Measurements from ENCODE around the gene AACS.

AACS gene

DNA sequence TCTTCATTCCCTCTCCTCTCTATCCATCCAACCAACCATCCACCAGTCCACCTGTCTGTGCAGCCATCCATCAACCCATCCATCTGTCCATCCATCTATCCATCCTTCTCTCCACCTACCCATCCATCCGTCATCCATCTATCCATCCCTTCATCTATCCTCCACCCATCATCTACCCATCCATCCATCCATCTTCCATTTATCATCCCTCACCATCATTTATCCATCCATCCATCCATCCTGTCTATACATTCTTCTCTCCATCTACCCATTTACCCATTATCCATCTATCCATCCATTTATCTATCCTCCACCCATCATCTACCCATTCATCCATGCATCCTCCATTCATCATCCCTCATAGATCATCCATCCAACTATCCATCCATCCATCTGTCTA, 24.4 kb downstream of the AACS start:
- TF ChIP-seq, protein P1, sequence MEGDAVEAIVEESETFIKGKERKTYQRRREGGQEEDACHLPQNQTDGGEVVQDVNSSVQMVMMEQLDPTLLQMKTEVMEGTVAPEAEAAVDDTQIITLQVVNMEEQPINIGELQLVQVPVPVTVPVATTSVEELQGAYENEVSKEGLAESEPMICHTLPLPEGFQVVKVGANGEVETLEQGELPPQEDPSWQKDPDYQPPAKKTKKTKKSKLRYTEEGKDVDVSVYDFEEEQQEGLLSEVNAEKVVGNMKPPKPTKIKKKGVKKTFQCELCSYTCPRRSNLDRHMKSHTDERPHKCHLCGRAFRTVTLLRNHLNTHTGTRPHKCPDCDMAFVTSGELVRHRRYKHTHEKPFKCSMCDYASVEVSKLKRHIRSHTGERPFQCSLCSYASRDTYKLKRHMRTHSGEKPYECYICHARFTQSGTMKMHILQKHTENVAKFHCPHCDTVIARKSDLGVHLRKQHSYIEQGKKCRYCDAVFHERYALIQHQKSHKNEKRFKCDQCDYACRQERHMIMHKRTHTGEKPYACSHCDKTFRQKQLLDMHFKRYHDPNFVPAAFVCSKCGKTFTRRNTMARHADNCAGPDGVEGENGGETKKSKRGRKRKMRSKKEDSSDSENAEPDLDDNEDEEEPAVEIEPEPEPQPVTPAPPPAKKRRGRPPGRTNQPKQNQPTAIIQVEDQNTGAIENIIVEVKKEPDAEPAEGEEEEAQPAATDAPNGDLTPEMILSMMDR (IDR thresholded peaks at IDR 0.05; ENCODE audit: unreplicated experiment in 3 of 3): no peak

DNA sequence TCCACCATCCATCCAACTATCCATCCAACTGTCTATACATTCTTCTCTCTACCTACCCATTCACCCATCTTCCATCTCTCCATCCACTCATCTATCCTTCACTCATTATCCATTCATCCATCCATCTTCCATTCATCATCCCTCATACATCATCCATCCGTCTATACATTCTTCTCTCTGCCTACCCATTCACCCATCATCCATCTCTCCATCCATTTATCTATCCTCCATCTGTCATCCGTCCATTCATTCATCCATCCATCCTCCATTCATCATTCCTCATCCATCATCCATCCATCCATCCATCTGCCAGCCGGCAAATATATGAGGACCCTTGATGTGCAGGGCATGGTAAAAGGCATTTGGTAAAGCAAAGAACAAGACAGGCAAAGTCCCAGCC, 25.2 kb downstream of the AACS start:
- Mint-ChIP-seq H3K4me1 (peaks cover 5% of the 10 kb centered on the region), H3K4me3 (no peak overlapping the region), H3K9me3 (no peaks in the 10 kb centered on the region), H3K36me3 (ENCODE audit: low read depth) (peaks cover 18% of the 10 kb centered on the region), H3K27ac (no peak overlapping the region), H3K27me3 (ENCODE audit: low read depth) (peaks cover 4% of the 10 kb centered on the region)
- TF ChIP-seq, protein P1 (IDR thresholded peaks at IDR 0.05; ENCODE audit: unreplicated experiment in 3 of 3): no peak

More for the DNA sequence above, 24.4 kb downstream of the AACS start:
- Mint-ChIP-seq H3K27ac (no peak overlapping the region), H3K27me3 (ENCODE audit: low read depth) (peaks cover 3% of the 10 kb centered on the region), H3K4me3 (no peak overlapping the region), H3K9me3 (no peaks in the 10 kb centered on the region), H3K4me1 (peaks cover 5% of the 10 kb centered on the region), H3K36me3 (ENCODE audit: low read depth) (peaks cover 22% of the 10 kb centered on the region)

DNA sequence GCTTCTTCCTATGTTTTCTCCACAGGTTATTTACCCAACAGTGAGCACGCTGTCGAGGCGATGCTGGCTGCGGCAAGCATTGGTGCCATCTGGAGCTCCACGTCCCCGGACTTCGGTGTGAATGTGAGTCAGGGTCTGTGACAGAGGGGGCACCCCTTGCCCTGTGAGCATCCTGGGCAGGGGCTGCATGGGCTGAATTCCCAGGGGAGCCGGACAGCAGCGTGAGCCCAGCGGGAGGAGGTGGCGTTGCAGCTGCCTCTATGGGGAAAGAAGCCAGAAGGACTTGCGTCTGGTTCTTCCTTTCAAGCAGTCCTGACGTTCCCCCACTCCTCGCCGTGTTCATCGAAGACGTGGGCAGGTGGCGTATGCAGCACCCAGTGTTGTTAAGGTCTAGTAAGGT, 26.2 kb downstream of the AACS start:
- no peaks in the 10 kb centered on the region for H3K9me3 Mint-ChIP-seq
- peaks cover 5% of the 10 kb centered on the region for H3K27me3 Mint-ChIP-seq (ENCODE audit: low read depth)
- no peak overlapping the region for H3K4me3 Mint-ChIP-seq
- no peak overlapping the region for H3K27ac Mint-ChIP-seq
- peaks cover 13% of the 10 kb centered on the region for H3K36me3 Mint-ChIP-seq (ENCODE audit: low read depth)
- peaks cover 5% of the 10 kb centered on the region for H3K4me1 Mint-ChIP-seq
- TF ChIP-seq, protein P1 (IDR thresholded peaks at IDR 0.05; ENCODE audit: unreplicated experiment in 3 of 3): no peak

DNA sequence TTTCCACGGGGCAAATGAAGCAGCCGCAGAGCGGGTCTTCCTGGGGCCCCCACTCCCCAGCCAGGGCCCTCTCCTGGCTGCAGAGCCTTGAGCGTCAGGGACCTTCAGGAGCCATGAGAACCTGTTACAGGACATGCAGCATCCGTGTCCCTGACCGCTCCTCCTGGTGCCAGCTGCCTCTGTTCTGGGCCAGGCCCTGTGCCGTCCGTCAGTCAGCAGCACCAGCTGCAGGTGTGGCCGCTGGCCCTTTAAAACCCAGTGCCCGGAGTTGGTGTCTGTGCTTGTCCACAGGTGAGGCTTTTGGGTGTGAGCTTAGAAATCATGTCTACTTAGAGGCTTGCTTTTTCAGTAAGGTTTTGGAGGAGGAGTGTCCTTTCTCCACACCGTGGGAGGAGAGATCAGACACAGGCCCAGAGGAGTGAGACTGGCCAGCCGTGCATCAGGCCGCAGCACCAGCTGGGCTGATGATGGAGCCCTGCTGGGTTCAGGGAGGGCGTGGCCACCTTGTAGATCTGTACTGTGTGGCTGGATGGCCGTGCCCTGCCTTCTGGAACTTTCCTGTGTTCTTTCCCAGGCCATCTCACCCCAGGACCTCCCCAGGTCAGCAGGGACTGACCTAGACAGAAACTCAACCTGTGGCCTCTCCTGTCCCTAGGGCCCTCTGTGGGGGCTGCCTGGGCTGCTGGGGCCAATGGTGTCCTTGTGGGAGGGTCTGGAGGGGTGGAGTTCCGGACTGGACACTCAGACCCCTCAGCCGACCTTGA, 27.1 kb downstream of the AACS start:
- Mint-ChIP-seq H3K4me3 (no peak overlapping the region), H3K27ac (peak overlapping the region in 1 of 3 experiments; percentile 57), H3K36me3 (ENCODE audit: low read depth) (peaks cover 9% of the 10 kb centered on the region), H3K27me3 (ENCODE audit: low read depth) (peaks cover 5% of the 10 kb centered on the region), H3K9me3 (no peaks in the 10 kb centered on the region), H3K4me1 (peaks cover 5% of the 10 kb centered on the region)
- TF ChIP-seq, protein P1 (IDR thresholded peaks at IDR 0.05; ENCODE audit: unreplicated experiment in 3 of 3): no peak

DNA sequence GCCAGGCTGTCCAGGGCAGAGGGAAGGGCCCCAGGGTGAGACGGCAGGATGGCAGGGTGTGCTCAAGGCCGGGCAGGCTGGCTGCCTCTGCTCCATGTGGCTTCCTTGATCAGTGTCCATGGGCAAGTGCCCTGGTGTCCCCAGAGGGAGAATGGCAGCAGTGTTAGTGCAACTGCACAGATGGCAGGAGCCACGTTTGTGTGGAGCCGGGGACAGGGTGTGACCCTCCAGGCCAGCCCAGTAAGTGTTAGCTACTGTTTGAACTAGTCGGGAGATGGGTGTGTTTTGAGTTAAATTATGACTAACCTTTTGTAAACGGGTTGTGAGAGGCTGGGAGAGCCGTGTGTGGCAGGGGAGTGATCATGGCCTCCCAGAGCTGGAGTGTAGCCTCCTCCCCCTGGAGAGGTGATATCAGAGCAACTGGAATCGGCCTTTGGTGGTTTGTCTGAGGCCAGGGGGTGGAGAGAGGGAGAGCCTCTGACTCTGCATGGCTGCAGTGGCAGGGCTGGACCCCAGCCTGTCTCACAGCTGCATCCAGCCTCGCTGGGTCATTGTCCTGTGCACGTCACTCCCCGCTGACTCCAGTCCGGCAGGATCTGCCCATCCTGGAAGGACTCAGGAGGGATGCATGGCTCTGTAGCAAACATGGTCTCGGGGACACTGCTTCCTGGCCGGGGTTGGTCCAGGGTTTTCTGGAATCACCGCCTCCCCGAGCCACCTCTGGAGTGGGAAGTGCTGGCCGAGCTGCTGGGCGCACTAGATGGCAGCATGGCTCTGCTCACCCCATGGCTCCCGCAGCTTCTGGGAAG, 27.8 kb downstream of the AACS start:
- Mint-ChIP-seq H3K27ac (peak overlapping the region in 1 of 3 experiments; percentile 57), H3K4me1 (peaks cover 5% of the 10 kb centered on the region), H3K4me3 (no peak overlapping the region), H3K9me3 (no peaks in the 10 kb centered on the region), H3K36me3 (ENCODE audit: low read depth) (peaks cover 5% of the 10 kb centered on the region), H3K27me3 (ENCODE audit: low read depth) (peaks cover 5% of the 10 kb centered on the region)
- TF ChIP-seq, protein P1 (IDR thresholded peaks at IDR 0.05; ENCODE audit: unreplicated experiment in 3 of 3): no peak

All from nephron (organoid).